HUES6 (cell line): ENCODE results near the gene COL18A1.
A peak's percentile ranks its signal among the peaks of the same experiment; 100 is the strongest.

Experiments used
- H3K27ac ChIP-seq: 2 replicates; pipeline ENCODE4 v1.7.0; 2013; ENCODE audit warnings: low read depth, mild to moderate bottlenecking, low read length, inconsistent platforms
- H3K27me3 ChIP-seq: 2 replicates; pipeline ENCODE4 v1.6.1; 2013; ENCODE audit warnings: low read length; ENCODE audit not compliant: control insufficient read depth, insufficient read depth
- H3K36me3 ChIP-seq: 2 replicates; pipeline ENCODE4 v1.6.1; 2013; ENCODE audit warnings: low read length; ENCODE audit not compliant: control insufficient read depth, insufficient read depth
- H3K4me1 ChIP-seq: 2 replicates; pipeline ENCODE4 v1.6.1; 2013; ENCODE audit warnings: low read length; ENCODE audit not compliant: control insufficient read depth, insufficient read depth
- H3K4me3 ChIP-seq: 2 replicates; pipeline ENCODE4 v1.5.1; 2013; ENCODE audit warnings: low read depth, low read length
- H3K9ac ChIP-seq: one replicate; pipeline ENCODE4 v1.6.1; 2013; ENCODE audit warnings: mild to moderate bottlenecking, low read length
- H3K9me3 ChIP-seq: 2 replicates; pipeline ENCODE4 v1.6.1; 2013; ENCODE audit warnings: low read depth, low read length; ENCODE audit not compliant: control insufficient read depth, insufficient read depth

COL18A1 gene

GRCh38 chr21:45537111-45537745 is 132.3 kb downstream of the COL18A1 start:
- no peak overlapping the region for H3K27ac ChIP-seq
- H3K9me3 ChIP-seq: no peaks in the 10 kb centered on the region
- no peak overlapping the region for H3K9ac ChIP-seq
- no peaks in the 10 kb centered on the region for H3K27me3 ChIP-seq
- no peak overlapping the region for H3K4me3 ChIP-seq
- peaks cover 27% of the 10 kb centered on the region for H3K36me3 ChIP-seq
- H3K4me1 ChIP-seq: peaks cover 10% of the 10 kb centered on the region; the same call in 1 of the 2 replicates

- Histone ChIP-seq H3K4me1 (peaks cover 10% of the 10 kb centered on the region; the same call in 1 of the 2 replicates), H3K9ac (no peak overlapping the region), H3K27me3 (no peaks in the 10 kb centered on the region), H3K27ac (no peak overlapping the region), H3K9me3 (no peaks in the 10 kb centered on the region), H3K4me3 (no peak overlapping the region), H3K36me3 (peaks cover 27% of the 10 kb centered on the region)
Observed at GRCh38 chr21:45537746-45538291, 132.9 kb downstream of the COL18A1 start.

GRCh38 chr21:45538381-45539045 is 133.5 kb downstream of the COL18A1 start:
- Histone ChIP-seq H3K4me3 (no peak overlapping the region), H3K9ac (no peak overlapping the region), H3K27ac (no peak overlapping the region), H3K36me3 (peaks cover 27% of the 10 kb centered on the region), H3K9me3 (no peaks in the 10 kb centered on the region), H3K4me1 (peaks cover 17% of the 10 kb centered on the region; the same call in 1 of the 2 replicates), H3K27me3 (no peaks in the 10 kb centered on the region)

- H3K9ac ChIP-seq: no peak overlapping the region
Observed at GRCh38 chr21:45539046-45539795, 134.3 kb downstream of the COL18A1 start.

GRCh38 chr21:45539796-45540600 is 135.0 kb downstream of the COL18A1 start:
- no peak overlapping the region for H3K4me3 ChIP-seq
- peaks cover 20% of the 10 kb centered on the region for H3K36me3 ChIP-seq
- H3K27ac ChIP-seq: no peak overlapping the region
- no peaks in the 10 kb centered on the region for H3K9me3 ChIP-seq
- H3K27me3 ChIP-seq: no peaks in the 10 kb centered on the region
- peaks cover 14% of the 10 kb centered on the region; the same call in 1 of the 2 replicates for H3K4me1 ChIP-seq
- peak overlapping the region; percentile 10 for H3K9ac ChIP-seq

More at GRCh38 chr21:45539046-45539795, 134.3 kb downstream of the COL18A1 start:
- peaks cover 21% of the 10 kb centered on the region; the same call in 1 of the 2 replicates for H3K4me1 ChIP-seq
- H3K36me3 ChIP-seq: peaks cover 22% of the 10 kb centered on the region
- no peak overlapping the region for H3K27ac ChIP-seq
- H3K4me3 ChIP-seq: no peak overlapping the region
- no peaks in the 10 kb centered on the region for H3K27me3 ChIP-seq
- no peaks in the 10 kb centered on the region for H3K9me3 ChIP-seq

GRCh38 chr21:45540601-45540970 is 135.6 kb downstream of the COL18A1 start:
- Histone ChIP-seq H3K9ac (peak overlapping the region; percentile 10), H3K27me3 (no peaks in the 10 kb centered on the region), H3K27ac (no peak overlapping the region), H3K4me1 (peaks cover 14% of the 10 kb centered on the region; the same call in 1 of the 2 replicates), H3K4me3 (peak overlapping the region; percentile 78; the same call in 1 of the 2 replicates), H3K36me3 (peaks cover 16% of the 10 kb centered on the region), H3K9me3 (no peaks in the 10 kb centered on the region)

GRCh38 chr21:45541221-45542039 is 136.5 kb downstream of the COL18A1 start:
- H3K9me3 ChIP-seq: no peaks in the 10 kb centered on the region
- peaks cover 9% of the 10 kb centered on the region for H3K36me3 ChIP-seq
- H3K9ac ChIP-seq: peak overlapping the region; percentile 56
- H3K27me3 ChIP-seq: no peaks in the 10 kb centered on the region
- peaks cover 14% of the 10 kb centered on the region; the same call in 1 of the 2 replicates for H3K4me1 ChIP-seq
- peak overlapping the region; percentile 78 for H3K4me3 ChIP-seq
- H3K27ac ChIP-seq: no peak overlapping the region

- Histone ChIP-seq H3K4me3 (peak within 1 kb of the TSS; percentile 78), H3K9ac (peak within 1 kb of the TSS; percentile 56), H3K4me1 (peaks cover 14% of the 10 kb centered on the region; the same call in 1 of the 2 replicates), H3K9me3 (no peaks in the 10 kb centered on the region), H3K36me3 (peaks cover 2% of the 10 kb centered on the region), H3K27ac (no peak within 1 kb of the TSS), H3K27me3 (no peaks in the 10 kb centered on the region)
Observed at GRCh38 chr21:45542242-45542666, 137.3 kb downstream of the COL18A1 start, which contains the start of gene SLC19A1. TSS of gene SLC19A1 (minus strand) at chr21:45542440. CDS start at chr21:45537959, 4,481 bp downstream.

GRCh38 chr21:45542667-45543370 is 137.9 kb downstream of the COL18A1 start:
- Histone ChIP-seq H3K4me1 (peaks cover 14% of the 10 kb centered on the region; the same call in 1 of the 2 replicates), H3K36me3 (peaks cover under 1% of the 10 kb centered on the region; the same call in 1 of the 2 replicates), H3K27me3 (no peaks in the 10 kb centered on the region), H3K27ac (no peak overlapping the region), H3K4me3 (peak overlapping the region; percentile 78), H3K9ac (no peak overlapping the region), H3K9me3 (no peaks in the 10 kb centered on the region)
